DMS79 treated with DMSO at 0.1 percent for 48 hours (cell line): ENCODE results near the gene ACTR6.
"Not testable (repeated sequence)": the region's sequence is repeated elsewhere in the genome, so short reads cannot be mapped to it uniquely, and the experiment has no call there.

Experiments
- DNase-seq: peaks from one replicate; lab custom pipeline; 2025; lab: John Stamatoyannopoulos, UW

The ACTR6 gene

GRCh38 chr12:100185361-100185894, 15.2 kb upstream of the ACTR6 start:
- no peak for DNase-seq

- DNase-seq = no peak
Measured at GRCh38 chr12:100186071-100186470, 14.5 kb upstream of the ACTR6 start.

- DNase-seq = no peak
Measured at GRCh38 chr12:100187068-100187467, 13.5 kb upstream of the ACTR6 start.

GRCh38 chr12:100187857-100188519, 12.6 kb upstream of the ACTR6 start:
- DNase-seq = no peak

- DNase-seq = not testable (repeated sequence)
Measured at GRCh38 chr12:100188888-100189635, 11.6 kb upstream of the ACTR6 start.

GRCh38 chr12:100189636-100190394, 10.8 kb upstream of the ACTR6 start:
- no peak for DNase-seq

GRCh38 chr12:100193085-100193484, 7.5 kb upstream of the ACTR6 start:
- no peak for DNase-seq

GRCh38 chr12:100197486-100197885, 3.1 kb upstream of the ACTR6 start:
- no peak for DNase-seq

GRCh38 chr12:100199023-100199346, 1.6 kb upstream of the ACTR6 start:
- DNase-seq = peak; percentile 33

GRCh38 chr12:100199347-100200149, 1.1 kb upstream of the ACTR6 start:
- DNase-seq = peak; percentile 49

GRCh38 chr12:100201604-100202423, 1.2 kb downstream of the ACTR6 start:
- DNase-seq = no peak

GRCh38 chr12:100207311-100207710, 6.7 kb downstream of the ACTR6 start:
- no peak for DNase-seq

- DNase-seq = no peak
Measured at GRCh38 chr12:100208834-100209233, 8.2 kb downstream of the ACTR6 start.

GRCh38 chr12:100211698-100212097, 11.1 kb downstream of the ACTR6 start:
- DNase-seq = no peak

GRCh38 chr12:100213016-100213891, 12.6 kb downstream of the ACTR6 start:
- DNase-seq = no peak

- DNase-seq = no peak
Measured at GRCh38 chr12:100214518-100214917, 13.9 kb downstream of the ACTR6 start.

- DNase-seq = no peak
Measured at GRCh38 chr12:100215209-100215608, 14.6 kb downstream of the ACTR6 start.

- no peak for DNase-seq
Measured at GRCh38 chr12:100216337-100216736, 15.7 kb downstream of the ACTR6 start.

- no peak for DNase-seq
Measured at GRCh38 chr12:100219328-100220109, 18.9 kb downstream of the ACTR6 start.
